ENCODE results near the gene UROC1.

- no peak for TF ChIP-seq CTCF (conservative IDR thresholded peaks at IDR 0.05)
- TF ChIP-seq ZFX (IDR thresholded peaks at IDR 0.05), result no peak
Observed at GRCh38 chr3:126483321-126483761, 34.2 kb downstream of the UROC1 start.

Data from C4-2B (cell line).